ENCODE data around the gene ARHGAP23. TPM values are rescaled to one million over a fixed set of nuclear protein-coding genes. Genes with fewer than 3 reads are reported as not detected.

The ARHGAP23 gene
- polyA plus RNA-seq, 1 donor from 2014 or later = 1.6 TPM

- H3K9ac ChIP-seq (ENCODE audit: low read length) = no peak overlapping the region
- H2AFZ ChIP-seq (ENCODE audit: low read depth, low read length) = no peak overlapping the region
- H3F3A ChIP-seq (ENCODE audit: insufficient read depth, low read length, poor library complexity, severe bottlenecking) = no peaks in the 10 kb centered on the region
- H3K79me2 ChIP-seq (replicated peaks; ENCODE audit: insufficient read depth, low read length) = no peaks in the 10 kb centered on the region
- no peaks in the 10 kb centered on the region for H3K36me3 ChIP-seq (ENCODE audit: insufficient read depth, low read length)
- no peak overlapping the region for H3K4me3 ChIP-seq (ENCODE audit: low read length)
- no peaks in the 10 kb centered on the region for H3K9me2 ChIP-seq (ENCODE audit: insufficient read depth, low read length)
- H3K4me2 ChIP-seq (ENCODE audit: low read length) = no peak overlapping the region
- H3K27ac ChIP-seq (ENCODE audit: low read length) = no peak overlapping the region
- TF ChIP-seq REST (IDR thresholded peaks at IDR 0.05; ENCODE audit: borderline replicate concordance) (no peak), CTCF (IDR thresholded peaks at IDR 0.05; ENCODE audit: poor library complexity, severe bottlenecking) (no peak), SMC3 (conservative IDR thresholded peaks at IDR 0.05; ENCODE audit: poor library complexity) (no peak)
- H3K27me3 ChIP-seq (ENCODE audit: insufficient read depth, low read depth, low read length) = peaks cover 10% of the 10 kb centered on the region
- no peaks in the 10 kb centered on the region for H3K9me3 ChIP-seq (ENCODE audit: low read length)
- no peaks in the 10 kb centered on the region for H4K20me1 ChIP-seq (ENCODE audit: insufficient read depth)
Measured at GRCh38 chr17:38426441-38426840, 1.8 kb upstream of the ARHGAP23 start.

GRCh38 chr17:38427160-38427949 lies 909 bp upstream of the ARHGAP23 start:
- H3K4me2 ChIP-seq (ENCODE audit: low read length) = no peak overlapping the region
- H3K9me2 ChIP-seq (ENCODE audit: insufficient read depth, low read length) = no peaks in the 10 kb centered on the region
- H3K36me3 ChIP-seq (ENCODE audit: insufficient read depth, low read length) = no peaks in the 10 kb centered on the region
- no peaks in the 10 kb centered on the region for H3K9me3 ChIP-seq (ENCODE audit: low read length)
- TF ChIP-seq REST (IDR thresholded peaks at IDR 0.05; ENCODE audit: borderline replicate concordance) = no peak
- no peak for TF ChIP-seq CTCF (IDR thresholded peaks at IDR 0.05; ENCODE audit: poor library complexity, severe bottlenecking)
- no peak for TF ChIP-seq TAF1 (IDR thresholded peaks at IDR 0.05; ENCODE audit: low read depth)
- TF ChIP-seq MXI1 (conservative IDR thresholded peaks at IDR 0.05; ENCODE audit: poor library complexity, severe bottlenecking) = no peak
- no peak for TF ChIP-seq EZH2 (IDR thresholded peaks at IDR 0.05; ENCODE audit: borderline replicate concordance, insufficient read depth, low read length, poor library complexity, severe bottlenecking)
- TF ChIP-seq RAD21 (conservative IDR thresholded peaks at IDR 0.05) = no peak
- TF ChIP-seq SMC3 (conservative IDR thresholded peaks at IDR 0.05; ENCODE audit: poor library complexity) = no peak
- TF ChIP-seq EP300 (conservative IDR thresholded peaks at IDR 0.05; ENCODE audit: poor library complexity, severe bottlenecking) = no peak
- no peak for TF ChIP-seq POLR2AphosphoS5 (IDR thresholded peaks at IDR 0.05)
- H3F3A ChIP-seq (ENCODE audit: insufficient read depth, low read length, poor library complexity, severe bottlenecking) = no peaks in the 10 kb centered on the region
- no peaks in the 10 kb centered on the region for H3K79me2 ChIP-seq (replicated peaks; ENCODE audit: insufficient read depth, low read length)
- H4K20me1 ChIP-seq (ENCODE audit: insufficient read depth) = no peaks in the 10 kb centered on the region
- peak overlapping the region; percentile 63 for H3K9ac ChIP-seq (ENCODE audit: low read length)
- H3K27me3 ChIP-seq (ENCODE audit: insufficient read depth, low read depth, low read length) = peaks cover 10% of the 10 kb centered on the region
- peak overlapping the region; percentile 66 for H3K4me3 ChIP-seq (ENCODE audit: low read length)
- H3K27ac ChIP-seq (ENCODE audit: low read length) = no peak overlapping the region
- H2AFZ ChIP-seq (ENCODE audit: low read depth, low read length) = no peak overlapping the region

Data from neural cell (in vitro differentiated cells).